Posterior vena cava (tissue), 2 donors: Measurements from ENCODE around the gene WASHC4. TPM values are rescaled to one million over a fixed set of nuclear protein-coding genes. Genes with fewer than 3 reads are reported as not detected.
"Not testable (repeated sequence)": the region's sequence is repeated elsewhere in the genome, so short reads cannot be mapped to it uniquely, and the experiment has no call there.

Experiments
- DNase-seq: peaks from one replicate; pipeline ENCODE4 v3.0.0-alpha.2; 2020; ENCODE audit warnings: low spot score
- intact Hi-C, 2 donors: fragments of 100-400 bp; cut with DNase I; formaldehyde crosslinking; loops; one replicate each; pipeline versions ENCODE4 v1.14.1 to v1.14.2; 2022 to 2023
- total RNA-seq, 2 donors: library from RNA; stranded (reverse); fragmentation: NEBNext Ultra II Directional; extraction: Animal tissue kit (Norgen Biotek cat#: 25700); gene quantifications; one replicate each; pipeline ENCODE4 v1.2.1, GENCODE V29; 2021
- donor health status: DM: yes; HTN: yes; CAD: no.
- donor health status: DM: yes; HTN: yes; CAD: no.

The WASHC4 gene
- total RNA-seq, 2 donors from 2014 or later, result 54.9 to 57.5 TPM

DNA sequence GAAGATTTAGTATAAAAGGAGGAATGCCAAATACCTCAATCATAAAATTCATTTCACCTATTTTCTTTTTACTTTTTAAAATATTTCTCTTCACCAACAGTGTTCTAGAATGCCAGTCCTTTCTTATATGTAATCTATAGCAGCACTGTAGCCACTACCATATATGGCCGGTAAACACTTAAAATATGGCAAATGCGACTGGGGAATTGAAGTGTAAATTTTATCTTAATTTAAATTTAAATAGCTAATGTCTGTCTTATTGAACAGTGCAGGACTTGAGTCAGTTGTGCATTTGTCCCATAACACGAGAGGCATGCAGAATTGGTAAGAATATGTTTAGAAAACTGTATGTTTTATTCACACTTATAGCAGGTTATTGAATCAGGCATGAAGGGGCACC is 50.1 kb downstream of the WASHC4 start:
- intact Hi-C loops, result no loop called here
- no peak for DNase-seq

DNA sequence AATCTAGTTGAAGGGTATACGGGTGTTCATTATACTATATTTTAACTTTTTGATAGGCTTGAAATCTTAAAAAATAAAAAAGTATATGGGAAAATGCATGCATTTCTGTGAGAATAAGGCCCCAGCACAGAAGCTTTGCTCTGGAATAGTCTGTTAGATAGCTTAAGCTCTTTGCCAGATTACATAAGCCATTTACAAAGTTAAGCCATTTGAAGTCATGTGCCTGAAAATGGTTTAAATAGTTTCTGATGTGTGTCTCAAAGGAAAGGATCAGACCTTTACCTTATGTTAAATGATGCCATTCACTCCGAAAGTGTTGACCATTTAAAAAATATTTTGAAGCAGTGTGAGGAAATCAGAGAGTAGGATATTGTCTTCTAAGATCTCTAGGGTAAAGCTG is 51.3 kb downstream of the WASHC4 start:
- no peak for DNase-seq
- intact Hi-C loops, result no loop called here

DNA sequence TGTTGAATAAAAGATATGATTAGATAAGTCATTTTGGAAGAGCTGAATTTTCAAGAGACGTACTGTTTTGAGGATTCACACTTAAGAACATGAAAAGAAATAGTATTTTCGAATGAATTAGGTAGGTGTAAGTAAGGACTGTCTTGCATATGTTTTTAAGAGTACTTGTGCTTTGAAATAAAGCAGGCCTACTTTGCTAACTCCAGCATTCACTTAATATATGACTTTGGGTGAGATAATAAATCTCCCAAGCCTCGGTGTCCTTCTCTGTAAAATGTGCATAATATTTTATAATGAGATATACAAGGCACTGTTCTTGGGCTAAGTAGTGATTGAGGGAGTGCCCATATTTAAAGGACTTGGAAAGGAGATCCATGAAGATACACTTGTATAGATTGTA is 54.6 kb downstream of the WASHC4 start:
- no peak for DNase-seq
- intact Hi-C loops, result no loop called here

DNA sequence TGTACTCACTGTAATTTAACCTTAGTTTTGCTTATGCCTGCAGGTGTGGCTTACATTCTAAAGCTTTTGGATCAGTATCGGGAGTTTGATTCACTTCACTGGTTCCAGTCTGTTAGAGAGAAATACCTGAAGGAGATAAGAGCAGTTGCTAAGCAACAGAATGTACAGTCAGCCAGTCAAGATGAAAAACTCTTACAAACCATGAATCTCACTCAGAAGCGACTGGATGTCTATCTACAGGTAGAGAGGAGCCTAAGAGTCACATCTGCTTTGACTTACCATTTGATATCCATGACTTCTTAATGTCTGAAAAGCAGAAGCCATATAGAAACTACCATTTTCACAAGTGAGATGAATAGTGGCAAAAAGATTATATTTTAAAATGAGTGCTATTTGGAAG is 56.5 kb downstream of the WASHC4 start:
- intact Hi-C loops, result no loop called here
- no peak for DNase-seq

DNA sequence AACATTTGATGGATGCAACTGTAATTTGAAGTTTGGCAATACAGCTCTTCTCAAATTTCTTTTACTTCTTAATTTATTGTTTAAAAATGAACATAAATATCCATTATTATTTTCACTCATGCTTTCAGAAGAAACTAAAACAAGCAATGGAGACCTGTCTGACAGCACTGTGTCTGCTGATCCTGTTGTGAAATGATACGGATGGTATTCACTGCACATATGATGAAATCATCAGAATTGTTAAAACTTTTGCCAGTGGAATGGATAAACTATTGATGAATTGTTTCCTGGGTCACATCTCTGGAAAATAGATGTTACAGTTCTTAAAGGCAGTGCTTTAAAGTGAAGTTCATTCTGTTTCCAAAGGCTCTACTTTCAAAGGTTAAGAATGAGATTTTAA is 59.2 kb downstream of the WASHC4 start:
- no peak for DNase-seq
- intact Hi-C loops, result no loop called here

DNA sequence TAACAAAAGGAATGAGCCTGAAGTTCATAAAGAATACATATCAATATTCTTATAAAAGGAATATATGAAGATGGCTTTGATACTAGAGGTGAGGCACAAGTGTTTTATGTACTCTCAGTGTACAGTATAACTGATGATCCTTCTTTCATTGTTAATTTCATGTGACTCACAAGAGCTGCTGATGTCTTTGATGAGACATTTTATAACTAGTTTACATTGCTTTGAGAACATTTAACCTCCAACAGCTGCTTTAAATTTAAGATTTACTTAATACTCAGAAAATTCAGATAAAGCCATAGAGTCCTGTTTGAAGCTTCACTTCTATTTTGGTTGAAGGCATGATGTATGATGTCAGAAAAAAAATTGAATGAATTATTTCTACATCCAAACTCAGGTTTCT is 59.8 kb downstream of the WASHC4 start:
- DNase-seq, result no peak
- intact Hi-C loops, result no loop called here

DNA sequence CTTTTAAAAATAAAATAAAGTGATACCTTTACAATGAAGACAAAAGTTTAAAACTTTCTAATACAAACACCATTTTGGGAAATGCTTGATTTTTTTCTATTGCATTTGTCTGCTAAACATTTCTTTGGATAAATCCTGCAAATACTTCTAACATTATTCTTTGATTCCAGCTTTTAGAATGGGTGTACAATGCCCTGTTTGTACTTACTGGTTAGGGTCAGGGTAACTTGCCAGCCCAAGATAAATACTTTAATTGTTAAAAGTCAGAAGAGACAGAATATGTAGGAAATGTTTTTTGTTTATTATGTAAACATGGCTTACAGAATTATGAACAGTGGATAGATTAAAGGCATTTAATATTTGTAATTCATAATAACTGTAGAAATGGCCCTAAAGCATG is 60.5 kb downstream of the WASHC4 start:
- DNase-seq, result no peak

DNA sequence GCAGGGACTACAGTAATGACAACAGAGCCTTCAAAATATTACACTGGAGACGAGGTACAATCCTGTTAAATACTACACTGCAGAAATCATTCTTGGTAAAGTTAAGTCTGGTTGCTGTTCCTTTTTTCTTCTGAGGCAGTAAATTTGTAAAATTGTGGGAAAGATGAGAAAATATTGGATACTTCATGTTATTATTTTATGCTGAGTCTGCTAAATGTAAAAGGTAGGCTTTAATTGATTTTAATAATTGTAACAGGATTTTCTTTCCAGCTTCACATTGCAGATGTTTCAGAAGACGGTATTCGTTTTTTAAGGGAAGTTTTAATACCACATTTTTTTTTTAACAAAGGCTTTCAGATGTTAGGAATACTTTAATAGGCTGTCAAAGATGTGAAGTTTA is 62.6 kb downstream of the WASHC4 start:
- intact Hi-C loops, result no loop called here
- no peak for DNase-seq

More for the DNA sequence above, 60.5 kb downstream of the WASHC4 start:
- intact Hi-C loops, result no loop called here

DNA sequence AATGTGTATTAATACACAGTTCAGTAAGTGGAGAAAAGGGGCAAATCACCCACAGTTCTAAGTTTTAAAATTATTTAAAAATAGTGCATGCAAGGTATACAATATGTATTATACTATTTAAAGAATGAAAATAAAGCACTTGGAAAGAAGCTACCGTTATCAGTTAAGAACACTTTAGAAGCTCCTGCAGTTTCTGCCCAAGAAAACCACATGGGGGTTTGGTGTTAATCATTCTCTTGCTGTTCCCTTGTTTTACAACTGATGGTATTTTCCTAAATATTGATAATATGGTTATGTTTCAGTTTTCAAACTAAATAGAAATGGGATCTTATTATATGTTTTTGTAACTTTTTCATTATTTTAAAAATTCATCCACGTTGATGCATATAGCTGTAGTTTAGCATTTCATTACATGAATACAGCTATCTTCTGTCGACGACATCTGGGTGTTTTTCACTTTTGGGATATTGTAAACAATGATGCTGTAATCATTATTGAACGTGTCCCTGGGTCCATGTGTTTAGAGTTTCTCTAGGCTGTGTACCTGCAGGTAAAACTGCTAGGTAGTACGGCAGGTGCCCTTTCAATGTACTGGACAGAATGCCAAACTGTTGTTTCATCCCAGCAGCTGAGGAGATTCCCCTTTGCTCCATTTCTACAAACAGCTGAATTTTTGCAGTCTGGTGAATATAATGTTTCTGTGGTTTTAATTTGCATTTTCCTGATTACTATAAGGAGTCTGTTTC is 64.3 kb downstream of the WASHC4 start:
- no peak for DNase-seq
- intact Hi-C loops, result no loop called here

DNA sequence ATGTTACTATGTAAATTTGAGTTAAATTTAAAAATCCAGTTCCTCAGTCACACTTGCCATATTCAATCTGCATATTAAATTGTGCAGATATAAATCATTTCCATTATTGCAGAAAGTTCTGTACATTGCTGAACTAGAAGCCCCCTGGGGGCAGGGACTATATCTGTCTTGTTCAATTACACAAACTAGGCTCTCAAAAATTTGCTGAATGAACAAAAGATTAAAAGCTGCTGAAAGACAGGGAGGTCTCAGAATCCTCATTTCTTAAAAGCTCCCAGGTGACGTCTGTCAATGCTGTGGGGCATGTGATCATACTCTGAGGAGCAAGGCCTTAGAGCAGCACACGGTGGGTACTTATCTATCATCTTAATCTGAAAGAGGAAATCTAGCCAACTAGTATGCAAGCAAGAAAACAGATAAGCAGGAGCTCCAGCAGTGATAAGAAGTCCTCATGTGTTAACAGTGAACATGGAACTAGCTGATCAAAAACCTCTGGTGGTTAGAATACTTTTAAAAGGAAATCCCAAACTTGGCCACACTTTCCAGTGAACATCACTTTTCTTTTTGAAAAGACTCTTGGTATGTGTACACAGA is 68.0 kb downstream of the WASHC4 start:
- no peak for DNase-seq
- intact Hi-C loops, result no loop called here

DNA sequence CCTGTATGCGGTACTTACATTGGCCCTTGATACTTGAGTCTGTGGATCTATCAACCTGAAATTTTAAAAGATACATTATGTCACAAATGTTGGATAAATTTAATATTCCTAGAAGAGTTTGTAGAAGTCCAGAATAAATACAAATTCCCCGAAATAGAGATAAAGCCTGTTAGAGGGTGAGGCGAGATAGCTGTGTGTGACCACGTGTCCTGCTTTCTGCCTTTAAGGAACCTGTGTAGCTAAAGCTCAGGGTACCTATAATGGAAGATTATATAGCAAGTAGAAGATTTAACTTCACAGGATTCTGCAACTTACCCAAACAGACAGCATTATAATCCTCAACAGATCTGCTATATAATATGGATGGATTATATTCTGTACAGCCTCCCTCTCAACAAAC is 69.7 kb downstream of the WASHC4 start:
- no peak for DNase-seq
- intact Hi-C loops, result no loop called here

DNA sequence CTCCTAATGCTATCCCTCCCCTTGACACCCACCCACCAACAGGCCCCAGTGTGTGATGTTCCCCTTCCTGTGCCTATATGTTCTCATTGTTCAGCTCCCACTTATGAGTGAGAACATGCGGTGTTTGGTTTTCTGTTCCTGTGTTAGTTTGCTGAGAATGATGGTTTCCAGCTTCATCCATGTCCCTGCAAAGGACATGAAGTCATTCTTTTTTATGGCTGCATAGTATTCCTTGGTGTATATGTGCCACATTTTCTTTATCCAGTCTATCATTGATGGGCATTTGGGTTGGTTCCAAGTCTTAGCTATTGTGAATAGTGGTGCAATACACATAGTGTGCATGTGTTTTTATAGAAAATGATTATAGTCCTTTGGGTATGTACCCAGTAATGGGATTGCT is 71.6 kb downstream of the WASHC4 start:
- DNase-seq, intact Hi-C loops: not testable (repeated sequence)

DNA sequence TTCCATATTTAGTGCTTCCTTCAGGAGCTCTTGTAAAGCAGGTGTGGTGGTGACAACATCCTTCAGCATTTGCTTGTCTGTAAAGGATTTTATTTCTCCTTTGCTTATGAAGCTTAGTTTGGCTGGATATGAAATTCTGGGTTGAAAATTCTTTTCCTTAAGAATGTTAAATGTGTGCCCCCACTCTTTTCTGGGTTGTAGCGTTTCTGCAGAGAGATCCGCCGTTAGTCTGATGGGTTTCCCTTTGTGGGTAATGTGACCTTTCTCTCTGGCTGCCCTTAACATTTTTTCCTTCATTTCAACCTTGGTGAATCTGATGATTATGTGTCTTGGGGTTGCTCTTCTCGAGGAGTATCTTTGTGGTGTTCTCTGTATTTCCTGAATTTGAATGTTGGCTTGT is 75.9 kb downstream of the WASHC4 start:
- intact Hi-C loops, DNase-seq: not testable (repeated sequence)

DNA sequence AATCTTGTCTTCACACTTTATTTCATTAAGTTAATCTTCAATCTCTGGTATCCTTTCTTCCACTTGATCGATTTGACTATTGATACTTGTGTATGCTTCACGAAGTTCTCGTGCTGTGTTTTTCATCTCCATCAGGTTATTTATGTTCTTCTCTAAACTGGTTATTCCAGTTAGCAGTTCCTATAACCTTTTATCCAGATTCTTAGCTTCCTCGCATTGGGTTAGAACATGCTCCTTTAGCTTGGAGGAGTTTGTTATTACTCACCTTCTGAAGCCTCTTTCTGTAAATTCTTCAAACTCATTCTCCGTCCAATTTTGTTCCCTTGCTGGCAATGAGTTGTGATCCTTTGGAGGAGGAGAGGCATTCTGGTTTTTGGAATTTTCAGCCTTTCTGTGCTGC is 76.4 kb downstream of the WASHC4 start:
- intact Hi-C loops, DNase-seq: not testable (repeated sequence)

DNA sequence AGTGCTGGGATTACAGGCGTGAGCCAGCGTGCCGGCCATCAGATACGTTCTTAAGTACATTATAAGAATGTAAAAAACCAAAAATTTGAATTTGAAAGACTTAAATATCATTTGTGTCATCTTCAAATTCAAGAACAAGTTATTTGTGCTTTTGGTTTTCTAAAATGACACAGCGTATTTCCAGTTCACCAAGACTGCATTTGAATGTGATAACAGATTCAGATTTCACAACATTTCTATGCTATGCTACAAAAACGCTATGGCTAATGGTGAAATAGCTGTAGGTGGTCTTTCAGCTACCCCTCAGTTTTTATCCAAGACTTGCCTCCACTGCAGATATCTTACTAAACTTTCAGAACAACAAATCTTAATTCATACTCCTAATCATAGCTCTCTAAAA is 81.8 kb downstream of the WASHC4 start:
- DNase-seq, result no peak
- intact Hi-C loops, result no loop called here

DNA sequence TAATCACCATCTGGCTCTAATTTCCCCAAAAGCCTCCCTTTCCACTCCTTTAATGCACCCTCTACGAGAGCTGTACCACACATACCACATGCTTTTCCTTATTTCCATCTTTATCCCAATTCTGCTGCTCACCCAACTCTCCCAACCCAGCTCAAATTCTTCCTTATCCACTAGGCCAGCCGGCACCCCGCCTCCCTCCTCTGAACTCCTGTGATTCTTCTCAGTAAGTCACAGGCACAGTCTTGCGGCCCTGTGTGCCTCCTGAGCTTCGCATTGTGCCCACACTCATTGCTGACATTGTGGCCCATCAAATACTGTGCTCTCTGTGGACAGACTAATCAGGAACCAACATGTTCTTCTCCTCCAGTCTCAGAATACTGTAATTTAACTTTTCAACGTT is 83.0 kb downstream of the WASHC4 start:
- DNase-seq, result no peak
- intact Hi-C loops, result no loop called here

DNA sequence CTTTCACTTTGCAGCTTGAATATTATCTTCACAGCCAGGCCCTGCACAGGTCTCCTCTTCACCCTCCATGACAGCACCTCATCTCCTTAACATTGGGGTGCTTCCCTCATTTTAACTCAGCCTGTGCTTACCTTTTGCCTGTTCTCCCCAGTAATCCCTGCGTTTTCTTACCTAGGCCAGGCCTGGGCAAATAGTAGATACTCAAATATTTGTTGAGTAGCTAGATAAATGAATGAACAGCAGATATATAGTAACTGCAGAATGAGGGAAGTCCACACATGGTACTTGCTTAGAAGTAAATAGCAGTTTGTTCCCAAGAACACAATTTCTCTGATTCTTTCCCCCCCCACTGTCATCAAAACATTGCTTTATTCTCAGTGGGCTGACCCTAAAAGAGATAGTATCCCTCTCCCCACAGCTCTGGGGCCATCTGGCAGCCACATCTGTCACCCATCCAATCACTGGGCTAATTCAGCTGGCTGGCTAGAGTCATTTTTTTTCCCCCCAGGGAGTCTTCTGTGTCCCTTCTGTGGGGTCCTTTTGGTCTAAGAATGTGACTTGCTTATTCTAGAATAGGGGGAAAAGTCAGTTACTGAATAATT is 85.2 kb downstream of the WASHC4 start:
- DNase-seq, result no peak
- intact Hi-C loops, result no loop called here

DNA sequence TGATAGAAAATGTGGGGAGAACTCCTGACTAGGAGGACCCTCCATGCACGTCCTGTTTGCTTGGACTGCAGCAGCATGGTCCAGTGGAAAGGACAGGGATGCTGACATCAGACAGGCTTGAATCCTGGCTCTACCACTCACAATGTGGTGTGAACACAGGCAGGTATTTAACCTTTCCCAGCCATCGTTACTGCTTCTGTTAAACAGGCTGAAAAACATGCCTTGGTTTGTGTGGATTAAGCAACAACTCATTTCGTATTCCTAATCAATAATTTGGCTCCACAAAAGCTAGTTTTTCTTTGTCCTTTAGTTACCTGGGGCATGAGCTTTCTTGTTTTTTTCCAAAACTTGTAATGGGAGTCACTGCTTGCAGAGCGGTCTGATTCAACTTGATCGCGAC is 87.4 kb downstream of the WASHC4 start:
- no peak for DNase-seq
- intact Hi-C loops, result no loop called here

DNA sequence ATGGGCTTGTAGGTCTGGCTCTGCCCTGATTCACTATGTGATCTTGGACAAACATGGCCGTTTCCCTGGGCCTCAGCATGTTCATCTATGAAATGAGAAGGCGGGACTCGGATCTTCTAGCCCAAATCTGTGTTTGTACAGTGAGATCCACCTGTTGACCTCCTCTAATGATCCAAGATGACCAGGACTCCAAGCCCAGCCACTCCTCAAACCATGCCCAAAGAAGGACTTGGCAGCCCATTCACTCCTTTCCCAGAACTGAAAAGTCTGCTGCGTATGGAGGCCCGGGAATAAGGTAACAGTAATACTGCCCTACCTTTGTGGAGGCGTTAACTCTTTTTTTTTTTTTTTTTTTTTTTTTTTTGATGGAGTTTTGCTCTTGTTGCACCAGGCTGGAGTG is 88.6 kb downstream of the WASHC4 start:
- intact Hi-C loops, result no loop called here
- no peak for DNase-seq

DNA sequence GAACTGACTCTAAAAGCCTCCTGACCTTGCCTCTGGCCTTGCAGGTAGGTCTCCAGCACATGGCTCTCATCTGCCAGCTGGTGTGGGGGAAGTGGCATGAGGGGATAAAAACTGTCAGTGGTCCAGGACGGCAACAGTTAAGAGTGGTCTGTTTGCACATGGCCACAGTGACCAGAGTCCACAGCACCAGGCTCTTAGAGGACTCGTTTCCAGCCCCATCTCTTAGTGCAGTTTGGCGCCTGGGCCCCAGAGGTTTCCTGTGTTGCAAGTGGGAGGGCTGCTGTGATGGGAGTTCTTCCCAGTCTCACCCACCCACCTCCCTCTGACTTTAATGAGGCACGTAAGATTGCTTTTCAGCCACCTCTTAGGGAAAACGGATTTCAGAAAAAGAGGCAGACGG is 91.4 kb downstream of the WASHC4 start:
- intact Hi-C loops, result no loop called here
- DNase-seq, result no peak

DNA sequence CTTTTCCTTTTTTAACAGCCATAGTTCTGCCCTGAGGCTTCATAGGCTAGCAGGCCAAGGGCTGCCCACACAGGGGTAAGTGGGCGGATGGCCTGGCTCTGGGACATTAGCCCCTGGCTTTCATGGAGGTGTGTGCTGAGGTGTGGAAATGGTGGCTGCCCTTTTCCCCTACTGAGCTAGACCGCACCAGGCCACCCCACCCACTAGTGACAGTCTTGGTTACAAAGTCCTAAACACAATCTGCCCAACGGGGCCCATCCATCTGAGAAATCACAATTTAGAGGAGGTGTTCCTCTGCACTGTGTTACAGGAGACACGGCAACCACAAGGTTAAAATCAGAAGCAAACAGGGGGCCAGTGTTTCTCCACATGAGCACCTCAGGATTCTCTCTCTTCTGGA is 92.9 kb downstream of the WASHC4 start:
- intact Hi-C loops, result no loop called here

More for the DNA sequence above, 92.9 kb downstream of the WASHC4 start:
- no peak for DNase-seq
